Right atrium auricular region (tissue), 2 donors: ENCODE results near the gene RAB25. TPM values are rescaled to one million over a fixed set of nuclear protein-coding genes. Genes with fewer than 3 reads are reported as not detected.
A peak's percentile ranks its signal among the peaks of the same experiment; 100 is the strongest.

Experiments
- DNase-seq: peaks from one replicate; pipeline ENCODE4 v3.0.0-alpha.2; 2019; ENCODE audit warnings: low spot score
- H3K27ac ChIP-seq, 2 donors: fragments of 200-600 bp; sonication (generic); 1 replicate in 1 of 2; 2 replicates in 1 of 2; pipeline ENCODE4 v1.5.1; 2016 to 2019
- H3K27me3 ChIP-seq, 2 donors: fragments of 200-600 bp; sonication (generic); one replicate each; pipeline versions ENCODE4 v1.5.1 to v1.6.0; 2017 to 2019
- H3K36me3 ChIP-seq: fragments of 200-600 bp; sonication (generic); one replicate; pipeline ENCODE4 v1.5.1; 2016
- H3K4me1 ChIP-seq, 2 donors: fragments of 200-600 bp; sonication (generic); one replicate each; pipeline versions ENCODE4 v1.5.1 to v1.6.0; 2017 to 2019
- H3K4me3 ChIP-seq, 2 donors: fragments of 200-600 bp; sonication (generic); 1 replicate in 1 of 2; 2 replicates in 1 of 2; pipeline ENCODE4 v1.5.1; 2017 to 2019; ENCODE audit warnings: mild to moderate bottlenecking in 1 of 2, moderate library complexity in 1 of 2
- H3K9me3 ChIP-seq, 2 donors: fragments of 200-600 bp; sonication (generic); one replicate each; pipeline ENCODE4 v1.5.1; 2019
- CTCF ChIP-seq, 2 donors: fragments of 200-600 bp; sonication (generic); IDR thresholded peaks; one replicate each; pipeline ENCODE4 v1.5.1; 2019; ENCODE audit warnings: antibody characterized with exemption in 2 of 2
- total RNA-seq, 2 donors: library from RNA; depleted of rRNA; stranded (reverse); fragments of >200 nt; gene quantifications; one replicate each; pipeline ENCODE4 v1.1.0, GENCODE V29; 2016

Gene RAB25
- total RNA-seq, 2 donors from 2014 or later: 0.98 TPM; not detected in 1

- Histone ChIP-seq H3K4me1 (peaks cover 0 to 46% of the 10 kb centered on the region in 2 donors), H3K4me3 (no peak overlapping the region), H3K27me3 (no peaks in the 10 kb centered on the region), H3K36me3 (peaks cover 5% of the 10 kb centered on the region), H3K9me3 (no peaks in the 10 kb centered on the region), H3K27ac (peak overlapping the region; percentile 97 to 100)
- TF ChIP-seq CTCF (IDR thresholded peaks at IDR 0.05): no peak
- DNase-seq: no peak
These were observed 51.5 kb downstream of the RAB25 start for GRCh38 chr1:156112276-156113137.

- no peaks in the 10 kb centered on the region for H3K27me3 ChIP-seq
- peaks cover 0 to 52% of the 10 kb centered on the region in 2 donors for H3K4me1 ChIP-seq
- TF ChIP-seq CTCF (IDR thresholded peaks at IDR 0.05): no peak
- no peak overlapping the region for H3K4me3 ChIP-seq
- no peaks in the 10 kb centered on the region for H3K9me3 ChIP-seq
- peak overlapping the region; percentile 97 to 100 for H3K27ac ChIP-seq
- peaks cover 5% of the 10 kb centered on the region for H3K36me3 ChIP-seq
- no peak for DNase-seq
These were observed 52.5 kb downstream of the RAB25 start for GRCh38 chr1:156113282-156113950.

GRCh38 chr1:156114101-156114918 lies 53.4 kb downstream of the RAB25 start, which contains the start of gene LMNA:
TSS of gene LMNA (plus strand) at chr1:156114711. CDS start at chr1:156114919, 208 bp downstream.
- TF ChIP-seq CTCF (IDR thresholded peaks at IDR 0.05): no peak
- Histone ChIP-seq H3K27me3 (no peaks in the 10 kb centered on the region), H3K4me1 (peaks cover 0 to 61% of the 10 kb centered on the region in 2 donors), H3K36me3 (peaks cover 5% of the 10 kb centered on the region), H3K9me3 (no peaks in the 10 kb centered on the region), H3K4me3 (peak within 1 kb of the TSS; percentile 89 to 97), H3K27ac (peak within 1 kb of the TSS; percentile 97 to 100)
- peak; percentile 97 for DNase-seq

- peaks cover 5% of the 10 kb centered on the region for H3K36me3 ChIP-seq
- peaks cover 0 to 68% of the 10 kb centered on the region in 2 donors for H3K4me1 ChIP-seq
- H3K27ac ChIP-seq: peak overlapping the region; percentile 97 to 100
- H3K4me3 ChIP-seq: peak overlapping the region; percentile 89 to 97
- no peaks in the 10 kb centered on the region for H3K9me3 ChIP-seq
- no peaks in the 10 kb centered on the region for H3K27me3 ChIP-seq
- TF ChIP-seq CTCF (IDR thresholded peaks at IDR 0.05): no peak
- no peak for DNase-seq
These were observed 54.1 kb downstream of the RAB25 start for GRCh38 chr1:156114919-156115513.
